Adipose tissue (tissue), 3 donors: ENCODE measurements around the gene TCP11L2. TPM values are rescaled to one million over a fixed set of nuclear protein-coding genes. Genes with fewer than 3 reads are reported as not detected.
"Not testable (repeated sequence)": the region's sequence is repeated elsewhere in the genome, so short reads cannot be mapped to it uniquely, and the experiment has no call there.

ENCODE experiments used
- H3K27ac ChIP-seq: one replicate; pipeline ENCODE4 v1.5.1; 2013; ENCODE audit warnings: low read depth, low read length
- WGBS, 3 donors: extraction: QIAGEN DNeasy Blood & Tissue Kit; methylation state at CpG; one replicate each; pipeline ENCODE4 v1.1.7; 2013; 5-methylcytosine and 5-hydroxymethylcytosine counted together
- polyA plus RNA-seq, 3 donors: library from polyadenylated mRNA; stranded (reverse); fragments of 200-250 nt; gene quantifications; one replicate each; pipeline ENCODE4 v1.2.3, GENCODE V29; 2013
- donor health status: healthy with polysubstance abuse.
- donor health status: Bipolar disorder and iron deficiency.
- donor health status: healthy.

Gene TCP11L2
- polyA plus RNA-seq, 3 donors = 4.0 to 9.2 (median 5.0) TPM

GRCh38 chr12:106301241-106301610 is 1.3 kb upstream of the TCP11L2 start:
- H3K27ac ChIP-seq = no peak overlapping the region
- 4 to 16% (median 13%) methylated on average over 1 of the region's 1 CpG for WGBS, 3 donors

GRCh38 chr12:106301611-106302321 is 767 bp upstream of the TCP11L2 start:
- no peak overlapping the region for H3K27ac ChIP-seq
- WGBS, 3 donors = 1 to 2% (median 2%) methylated on average over 28 to 32 of the region's 32 CpGs

- 2 to 4% (median 3%) methylated on average over 26 to 28 of the region's 28 CpGs for WGBS, 3 donors
- H3K27ac ChIP-seq = peak overlapping the region; percentile 95
Observed at GRCh38 chr12:106303202-106303820, 778 bp downstream of the TCP11L2 start.

- no peak overlapping the region for H3K27ac ChIP-seq
- WGBS, 3 donors = 43 to 49% (median 45%) methylated on average over 5 of the region's 5 CpGs
Observed at GRCh38 chr12:106304001-106304421, 1.5 kb downstream of the TCP11L2 start.

- H3K27ac ChIP-seq = no peak overlapping the region
- WGBS, 3 donors = 91 to 95% (median 94%) methylated on average over 6 of the region's 6 CpGs
Observed at GRCh38 chr12:106304797-106305196, 2.3 kb downstream of the TCP11L2 start.

GRCh38 chr12:106305376-106305775 is 2.8 kb downstream of the TCP11L2 start:
- 77 to 80% (median 79%) methylated on average over 5 of the region's 5 CpGs for WGBS, 3 donors

GRCh38 chr12:106307181-106307580 is 4.6 kb downstream of the TCP11L2 start:
- no peak overlapping the region for H3K27ac ChIP-seq
- 68 to 89% (median 87%) methylated on average over 1 of the region's 1 CpG for WGBS, 3 donors

More at GRCh38 chr12:106305376-106305775, 2.8 kb downstream of the TCP11L2 start:
- H3K27ac ChIP-seq = no peak overlapping the region

GRCh38 chr12:106308121-106308520 is 5.6 kb downstream of the TCP11L2 start:
- WGBS, 3 donors = 90 to 97% (median 90%) methylated on average over 1 of the region's 1 CpG

GRCh38 chr12:106308611-106309010 is 6.1 kb downstream of the TCP11L2 start:
- WGBS, 3 donors = 95 to 98% (median 95%) methylated on average over 3 of the region's 3 CpGs
- no peak overlapping the region for H3K27ac ChIP-seq

More at GRCh38 chr12:106308121-106308520, 5.6 kb downstream of the TCP11L2 start:
- no peak overlapping the region for H3K27ac ChIP-seq

- H3K27ac ChIP-seq = no peak overlapping the region
- WGBS, 3 donors = 64 to 76% (median 67%) methylated on average over 7 of the region's 7 CpGs
Observed at GRCh38 chr12:106309671-106310505, 7.4 kb downstream of the TCP11L2 start.

- 81 to 91% (median 91%) methylated on average over 5 of the region's 5 CpGs for WGBS, 3 donors
- H3K27ac ChIP-seq = no peak overlapping the region
Observed at GRCh38 chr12:106310687-106311086, 8.2 kb downstream of the TCP11L2 start.

- 60 to 69% (median 63%) methylated on average over 8 of the region's 8 CpGs for WGBS, 3 donors
- H3K27ac ChIP-seq = no peak overlapping the region
Observed at GRCh38 chr12:106311139-106311538, 8.6 kb downstream of the TCP11L2 start.

- not testable (repeated sequence) for H3K27ac ChIP-seq
- 70 to 88% (median 71%) methylated on average over 4 of the region's 4 CpGs for WGBS, 3 donors
Observed at GRCh38 chr12:106313413-106313812, 10.9 kb downstream of the TCP11L2 start.

- H3K27ac ChIP-seq = no peak overlapping the region
- WGBS, 3 donors = 74 to 90% (median 84%) methylated on average over 4 of the region's 4 CpGs
Observed at GRCh38 chr12:106315523-106315922, 13.0 kb downstream of the TCP11L2 start.

GRCh38 chr12:106317406-106318082 is 15.0 kb downstream of the TCP11L2 start:
- no peak overlapping the region for H3K27ac ChIP-seq
- WGBS, 3 donors = 89 to 97% (median 89%) methylated on average over 6 of the region's 6 CpGs

GRCh38 chr12:106321139-106321850 is 18.8 kb downstream of the TCP11L2 start:
- H3K27ac ChIP-seq = no peak overlapping the region
- 50 to 66% (median 54%) methylated on average over 7 of the region's 7 CpGs for WGBS, 3 donors

GRCh38 chr12:106323537-106323936 is 21.0 kb downstream of the TCP11L2 start:
- no peak overlapping the region for H3K27ac ChIP-seq
- 96 to 99% (median 98%) methylated on average over 2 of the region's 2 CpGs for WGBS, 3 donors

- WGBS, 3 donors = 79 to 84% (median 82%) methylated on average over 2 of the region's 2 CpGs
- H3K27ac ChIP-seq = no peak overlapping the region
Observed at GRCh38 chr12:106327309-106327869, 24.9 kb downstream of the TCP11L2 start.
